GM21515 (cell line): Measurements from ENCODE around the gene EPHB1.

ENCODE experiments used
- ATAC-seq: cut with Tn5 transposase; IDR thresholded peaks from one replicate; pipeline ENCODE4 v1.9.1; 2021; ENCODE audit not compliant: unreplicated experiment

The EPHB1 gene

GRCh38 chr3:135181408-135181807, 386.3 kb downstream of the EPHB1 start:
- no peak for ATAC-seq

DNA sequence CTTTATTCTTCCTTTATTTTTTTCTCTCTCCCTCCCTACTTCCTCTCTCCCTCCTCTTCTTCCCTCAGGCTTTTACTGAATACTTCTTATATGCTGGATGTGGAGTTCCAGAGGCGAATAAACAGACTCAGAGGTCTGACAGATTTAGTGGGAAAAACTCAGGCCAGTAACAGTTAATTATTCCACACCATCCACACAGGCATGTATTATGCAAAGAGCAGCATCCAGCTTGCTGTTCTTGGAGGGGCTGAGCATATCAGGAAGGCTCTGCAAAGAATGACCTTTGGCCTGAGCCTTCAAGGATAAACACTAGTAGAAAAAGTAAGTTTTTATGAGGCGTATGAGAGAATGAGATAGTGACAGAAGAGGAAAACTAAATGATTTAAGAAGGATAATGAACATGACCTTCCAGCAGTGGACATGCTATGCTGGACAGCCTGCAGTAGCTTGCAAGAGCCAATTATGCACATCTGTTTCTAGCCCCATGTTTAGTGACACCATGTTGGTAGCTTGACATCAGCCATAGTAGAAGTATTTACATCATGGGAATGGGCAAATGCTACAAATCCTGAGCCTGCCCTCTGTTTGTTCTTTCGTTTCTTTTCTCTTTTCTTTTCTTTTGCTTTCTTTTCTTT, 387.4 kb downstream of the EPHB1 start:
- no peak for ATAC-seq

DNA sequence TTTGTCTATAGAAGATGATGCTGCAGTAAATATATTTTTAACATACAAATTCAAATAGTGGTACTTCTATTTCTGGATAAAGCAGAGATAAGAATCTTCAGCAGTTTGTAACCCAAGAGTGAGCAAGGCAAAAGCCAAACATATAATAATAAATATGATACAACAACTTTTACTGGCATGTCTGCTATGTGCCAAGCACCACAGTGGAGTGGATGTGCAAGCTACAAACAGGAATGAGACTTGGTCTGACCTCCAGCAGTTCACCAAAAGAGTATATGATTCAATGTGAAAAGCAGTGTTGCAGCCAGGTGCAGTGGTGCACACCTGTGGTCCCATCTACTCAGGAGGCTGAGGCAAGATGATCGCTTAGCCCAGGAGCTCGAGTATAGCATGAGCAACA, 395.6 kb downstream of the EPHB1 start:
- no peak for ATAC-seq

DNA sequence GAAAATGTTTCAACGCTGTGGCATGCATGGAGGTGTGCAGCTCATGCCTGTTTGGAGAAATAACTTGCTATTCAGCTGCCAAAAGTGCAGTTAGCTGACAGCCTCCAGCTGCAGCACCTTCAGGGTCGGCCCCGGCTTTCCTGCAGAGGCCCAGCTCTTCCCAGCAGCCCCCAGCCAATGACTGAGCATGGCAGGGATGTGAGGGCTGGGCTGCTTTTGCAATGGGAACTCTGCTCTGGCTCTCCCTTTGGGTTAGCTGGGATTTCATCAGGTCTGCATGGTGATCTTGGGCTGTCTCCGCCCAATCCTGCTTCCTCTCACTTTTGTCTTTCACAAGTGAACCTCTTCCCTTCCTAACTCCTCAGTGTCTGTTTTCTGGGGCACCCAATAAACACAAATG, 396.6 kb downstream of the EPHB1 start:
- ATAC-seq = no peak

GRCh38 chr3:135192929-135193328, 397.9 kb downstream of the EPHB1 start:
- ATAC-seq = no peak

DNA sequence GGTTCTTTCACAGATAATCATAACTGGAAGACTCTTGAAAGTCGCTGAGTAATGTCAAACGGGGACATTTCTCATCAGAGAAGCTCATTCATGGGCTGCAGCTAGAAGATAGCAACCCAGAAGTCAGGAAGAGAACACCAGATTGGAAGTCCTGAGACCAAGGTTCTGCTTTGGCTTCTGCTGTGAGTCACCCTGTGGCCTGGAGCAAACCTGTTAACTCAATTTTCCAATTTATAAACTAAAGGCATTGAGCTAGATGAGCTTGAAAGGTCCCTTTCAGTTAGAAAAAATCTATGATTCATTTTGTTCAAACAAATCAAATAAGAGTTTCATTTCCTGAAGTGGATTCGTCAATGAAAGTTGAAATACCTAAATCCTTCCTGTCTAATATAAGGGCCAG, 402.2 kb downstream of the EPHB1 start:
- ATAC-seq = no peak

DNA sequence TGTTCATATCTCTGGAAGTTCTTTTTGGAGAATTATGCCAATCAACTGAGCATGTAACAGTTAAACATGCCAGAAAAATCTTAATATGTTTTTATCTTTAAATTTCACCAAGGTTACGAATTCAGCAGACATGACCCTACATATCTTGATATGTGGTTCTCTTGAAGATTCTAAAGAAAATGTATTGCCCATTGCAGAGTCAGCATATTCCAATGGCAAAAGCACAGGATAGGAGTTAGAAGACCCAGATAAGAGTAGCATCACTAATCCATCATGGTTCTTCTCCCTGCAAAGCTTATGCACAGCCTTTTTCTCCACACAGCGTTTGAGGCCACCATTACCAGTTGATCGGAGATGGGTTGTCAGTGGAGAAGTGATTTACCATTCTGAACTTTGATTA, 402.8 kb downstream of the EPHB1 start:
- no peak for ATAC-seq

- no peak for ATAC-seq
These were observed 404.1 kb downstream of the EPHB1 start for GRCh38 chr3:135199137-135199536.

GRCh38 chr3:135203026-135203425, 408.0 kb downstream of the EPHB1 start:
- no peak for ATAC-seq

DNA sequence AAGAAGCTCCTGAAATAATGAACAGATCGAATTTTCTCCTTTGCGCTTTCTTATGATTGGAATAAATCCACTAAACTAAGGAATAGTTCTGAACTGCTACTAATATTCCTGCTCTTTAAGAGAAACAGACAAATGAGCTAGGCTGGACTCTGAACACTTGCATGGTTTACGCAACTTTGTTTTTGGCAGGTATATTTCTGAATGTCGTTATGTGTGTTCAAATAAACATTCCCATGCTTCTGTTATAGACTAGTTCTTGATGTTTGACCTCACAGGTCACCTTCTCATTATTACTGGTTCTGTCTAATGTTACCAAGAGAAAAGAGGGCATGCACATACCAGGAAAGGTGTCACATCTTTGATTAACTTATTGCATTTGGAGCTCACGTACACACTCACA, 418.2 kb downstream of the EPHB1 start:
- ATAC-seq = no peak

GRCh38 chr3:135213822-135214221, 418.8 kb downstream of the EPHB1 start:
- no peak for ATAC-seq

DNA sequence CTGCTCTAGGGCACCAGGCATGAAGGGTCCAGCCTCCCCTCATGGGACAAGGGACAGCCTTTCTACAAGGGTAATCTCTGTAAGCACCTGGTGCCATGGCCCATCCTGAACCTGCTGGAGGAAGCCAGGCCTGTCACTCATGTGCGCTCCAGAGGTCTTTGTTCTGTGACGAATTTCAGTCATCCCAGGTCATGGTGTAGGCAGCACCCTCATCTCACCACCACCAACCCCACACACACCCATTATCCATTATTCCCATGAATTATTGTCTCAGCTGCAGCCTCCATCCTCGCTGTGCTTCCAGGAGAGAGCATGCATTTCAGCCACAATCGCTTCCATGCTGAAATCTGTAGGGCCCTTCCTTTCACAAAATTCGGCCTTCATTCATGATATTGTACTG, 419.3 kb downstream of the EPHB1 start:
- ATAC-seq = no peak

DNA sequence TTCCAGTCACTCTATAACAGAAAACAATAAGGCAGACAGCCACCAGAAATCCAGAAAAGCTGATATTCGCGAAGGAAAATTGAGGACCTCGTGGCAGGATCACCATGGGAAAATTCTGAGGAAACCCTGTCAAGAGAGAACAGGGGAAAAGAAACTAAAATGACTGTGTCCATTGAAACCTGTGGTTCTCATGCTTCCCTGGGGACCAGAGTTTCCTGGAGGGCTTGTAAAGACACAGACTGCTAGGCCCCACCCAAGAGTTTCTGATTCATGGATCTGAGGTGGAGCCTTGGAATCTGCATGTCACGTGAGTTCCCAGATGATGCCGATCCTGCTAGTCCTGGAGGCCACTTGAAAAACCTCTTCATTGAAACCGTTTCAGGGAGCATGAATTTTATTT, 420.5 kb downstream of the EPHB1 start:
- no peak for ATAC-seq

- no peak for ATAC-seq
These were observed 421.6 kb downstream of the EPHB1 start for GRCh38 chr3:135216659-135217058.

- ATAC-seq = no peak
These were observed 422.7 kb downstream of the EPHB1 start for GRCh38 chr3:135217730-135218129.

- ATAC-seq = no peak
These were observed 423.2 kb downstream of the EPHB1 start for GRCh38 chr3:135218304-135218703.

DNA sequence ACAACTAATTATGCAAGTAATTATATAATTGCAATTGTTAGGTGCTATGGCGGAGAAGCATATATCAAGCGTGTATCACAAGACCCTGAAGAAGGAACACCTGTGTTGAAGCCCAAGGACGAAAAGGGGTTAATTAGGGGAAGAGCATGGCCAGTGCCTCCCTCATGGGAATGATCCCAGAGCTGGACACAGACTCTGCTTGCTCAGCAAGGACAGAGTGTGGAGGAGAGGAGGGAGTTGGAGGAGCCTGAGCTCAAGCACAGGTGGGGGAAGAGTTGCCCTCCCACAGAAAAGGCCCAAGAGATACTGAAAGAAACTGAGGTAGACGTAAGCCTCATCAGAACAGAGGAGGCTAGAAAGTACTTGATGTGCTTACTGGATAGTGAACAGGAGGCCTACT, 423.7 kb downstream of the EPHB1 start:
- no peak for ATAC-seq

GRCh38 chr3:135224815-135225362, 429.8 kb downstream of the EPHB1 start:
- no peak for ATAC-seq

GRCh38 chr3:135226057-135226456, 431.0 kb downstream of the EPHB1 start:
- peak; percentile 48 for ATAC-seq

DNA sequence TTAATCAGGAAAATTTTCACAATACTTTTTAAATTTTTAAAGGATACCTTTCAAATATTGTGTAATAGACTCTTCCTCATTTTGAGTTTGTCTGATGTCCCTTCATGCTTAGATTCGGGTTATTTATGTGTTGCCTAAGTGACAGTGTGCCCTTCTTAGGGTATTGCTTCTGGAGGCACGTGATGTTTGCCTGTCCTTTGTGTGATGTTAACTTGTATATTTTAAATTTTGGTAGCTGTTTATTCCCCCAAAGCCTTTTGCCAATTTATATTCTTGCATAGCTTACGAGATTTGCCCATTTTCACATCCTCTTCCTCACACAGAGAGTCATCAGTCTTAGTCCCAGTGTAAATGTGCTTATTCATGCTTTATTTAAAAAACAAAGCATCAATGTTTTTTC, 433.1 kb downstream of the EPHB1 start:
- no peak for ATAC-seq

GRCh38 chr3:135229018-135229495, 434.0 kb downstream of the EPHB1 start:
- ATAC-seq = no peak

- no peak for ATAC-seq
These were observed 436.7 kb downstream of the EPHB1 start for GRCh38 chr3:135231737-135232136.

- ATAC-seq = no peak
These were observed 437.2 kb downstream of the EPHB1 start for GRCh38 chr3:135232226-135232625.
